T follicular helper cell (primary cell): Measurements from ENCODE around the gene B4GALNT4.
"Not testable (repeated sequence)": the region's sequence is repeated elsewhere in the genome, so short reads cannot be mapped to it uniquely, and the experiment has no call there.

ENCODE experiments used
- DNase-seq: peaks from one replicate; pipeline ENCODE4 v3.0.0-alpha.2; 2020; ENCODE audit warnings: low read depth

B4GALNT4 gene

GRCh38 chr11:359181-359714 is 10.1 kb upstream of the B4GALNT4 start:
- DNase-seq: no peak

GRCh38 chr11:360326-361280 is 8.7 kb upstream of the B4GALNT4 start:
- no peak for DNase-seq

- DNase-seq: no peak
Observed at GRCh38 chr11:362642-363442, 6.5 kb upstream of the B4GALNT4 start.

- DNase-seq: not testable (repeated sequence)
Observed at GRCh38 chr11:363443-363805, 5.9 kb upstream of the B4GALNT4 start.

GRCh38 chr11:363948-364761 is 5.1 kb upstream of the B4GALNT4 start:
- peak; percentile 70 for DNase-seq

GRCh38 chr11:364991-365725 is 4.1 kb upstream of the B4GALNT4 start:
- no peak for DNase-seq

- DNase-seq: no peak
Observed at GRCh38 chr11:365831-366230, 3.5 kb upstream of the B4GALNT4 start.

- no peak for DNase-seq
Observed at GRCh38 chr11:367956-368413, 1.3 kb upstream of the B4GALNT4 start.

- no peak for DNase-seq
Observed at GRCh38 chr11:368414-369335, 624 bp upstream of the B4GALNT4 start.

GRCh38 chr11:370070-370941 is 1.0 kb downstream of the B4GALNT4 start:
- no peak for DNase-seq

- DNase-seq: no peak
Observed at GRCh38 chr11:371051-371450, 1.8 kb downstream of the B4GALNT4 start.

GRCh38 chr11:371716-372590 is 2.7 kb downstream of the B4GALNT4 start:
- DNase-seq: no peak

GRCh38 chr11:372809-373715 is 3.8 kb downstream of the B4GALNT4 start:
- DNase-seq: no peak

- DNase-seq: no peak
Observed at GRCh38 chr11:373716-374551, 4.6 kb downstream of the B4GALNT4 start.

GRCh38 chr11:375065-376025 is 6.0 kb downstream of the B4GALNT4 start:
- no peak for DNase-seq
